Measurements from ENCODE around the gene UBALD1.

UBALD1 gene

GRCh38 chr16:4624827-4625559 lies 10.3 kb upstream of the UBALD1 start:
- peak; percentile 14; the same call in 1 of the 2 replicates for TF ChIP-seq SIN3A (IDR thresholded peaks at IDR 0.05; ENCODE audit: borderline replicate concordance, insufficient read depth, low read length)
- TF ChIP-seq POLR2AphosphoS5 (IDR thresholded peaks at IDR 0.05; ENCODE audit: low read depth, low read length): peak; percentile 46
- TF ChIP-seq TAF1 (IDR thresholded peaks at IDR 0.05; ENCODE audit: borderline replicate concordance, insufficient read depth, low read length): 0 out of 2 replicates have a peak, but pooled peaks have one; percentile 8
- TF ChIP-seq, protein P1, sequence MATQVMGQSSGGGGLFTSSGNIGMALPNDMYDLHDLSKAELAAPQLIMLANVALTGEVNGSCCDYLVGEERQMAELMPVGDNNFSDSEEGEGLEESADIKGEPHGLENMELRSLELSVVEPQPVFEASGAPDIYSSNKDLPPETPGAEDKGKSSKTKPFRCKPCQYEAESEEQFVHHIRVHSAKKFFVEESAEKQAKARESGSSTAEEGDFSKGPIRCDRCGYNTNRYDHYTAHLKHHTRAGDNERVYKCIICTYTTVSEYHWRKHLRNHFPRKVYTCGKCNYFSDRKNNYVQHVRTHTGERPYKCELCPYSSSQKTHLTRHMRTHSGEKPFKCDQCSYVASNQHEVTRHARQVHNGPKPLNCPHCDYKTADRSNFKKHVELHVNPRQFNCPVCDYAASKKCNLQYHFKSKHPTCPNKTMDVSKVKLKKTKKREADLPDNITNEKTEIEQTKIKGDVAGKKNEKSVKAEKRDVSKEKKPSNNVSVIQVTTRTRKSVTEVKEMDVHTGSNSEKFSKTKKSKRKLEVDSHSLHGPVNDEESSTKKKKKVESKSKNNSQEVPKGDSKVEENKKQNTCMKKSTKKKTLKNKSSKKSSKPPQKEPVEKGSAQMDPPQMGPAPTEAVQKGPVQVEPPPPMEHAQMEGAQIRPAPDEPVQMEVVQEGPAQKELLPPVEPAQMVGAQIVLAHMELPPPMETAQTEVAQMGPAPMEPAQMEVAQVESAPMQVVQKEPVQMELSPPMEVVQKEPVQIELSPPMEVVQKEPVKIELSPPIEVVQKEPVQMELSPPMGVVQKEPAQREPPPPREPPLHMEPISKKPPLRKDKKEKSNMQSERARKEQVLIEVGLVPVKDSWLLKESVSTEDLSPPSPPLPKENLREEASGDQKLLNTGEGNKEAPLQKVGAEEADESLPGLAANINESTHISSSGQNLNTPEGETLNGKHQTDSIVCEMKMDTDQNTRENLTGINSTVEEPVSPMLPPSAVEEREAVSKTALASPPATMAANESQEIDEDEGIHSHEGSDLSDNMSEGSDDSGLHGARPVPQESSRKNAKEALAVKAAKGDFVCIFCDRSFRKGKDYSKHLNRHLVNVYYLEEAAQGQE (IDR thresholded peaks at IDR 0.05; ENCODE audit: insufficient read depth in 1 of 2, low read depth in 2 of 2, low read length in 2 of 2): no peak
- peak; percentile 65 for TF ChIP-seq FOXP2 (optimal IDR thresholded peaks at IDR 0.05; ENCODE audit: borderline replicate concordance, extremely low read depth, extremely low read length, insufficient read depth)

GRCh38 chr16:4624015-4624826 lies 9.5 kb upstream of the UBALD1 start, which contains the start of gene MGRN1:
Gene MGRN1, plus strand, starts transcription at chr16:4624826. Its CDS starts 135 bp downstream, at chr16:4624961.
- 0 out of 2 replicates have a peak, but pooled peaks have one; percentile 34 for TF ChIP-seq POLR2AphosphoS5 (IDR thresholded peaks at IDR 0.05; ENCODE audit: low read depth, low read length)
- TF ChIP-seq TAF1 (IDR thresholded peaks at IDR 0.05; ENCODE audit: borderline replicate concordance, insufficient read depth, low read length): peak; percentile 22; the same call in 1 of the 2 replicates
- TF ChIP-seq SIN3A (IDR thresholded peaks at IDR 0.05; ENCODE audit: borderline replicate concordance, insufficient read depth, low read length): no peak
- TF ChIP-seq FOXP2 (optimal IDR thresholded peaks at IDR 0.05; ENCODE audit: borderline replicate concordance, extremely low read depth, extremely low read length, insufficient read depth): no peak
- TF ChIP-seq, protein P1 (IDR thresholded peaks at IDR 0.05; ENCODE audit: insufficient read depth in 1 of 2, low read depth in 2 of 2, low read length in 2 of 2): no peak

GRCh38 chr16:4623593-4623992 lies 8.9 kb upstream of the UBALD1 start:
- TF ChIP-seq FOXP2 (optimal IDR thresholded peaks at IDR 0.05; ENCODE audit: borderline replicate concordance, extremely low read depth, extremely low read length, insufficient read depth) (no peak), POLR2AphosphoS5 (IDR thresholded peaks at IDR 0.05; ENCODE audit: low read depth, low read length) (no peak), TAF1 (IDR thresholded peaks at IDR 0.05; ENCODE audit: borderline replicate concordance, insufficient read depth, low read length) (no peak), SIN3A (IDR thresholded peaks at IDR 0.05; ENCODE audit: borderline replicate concordance, insufficient read depth, low read length) (no peak)
- TF ChIP-seq, protein P1 (IDR thresholded peaks at IDR 0.05; ENCODE audit: insufficient read depth in 1 of 2, low read depth in 2 of 2, low read length in 2 of 2): no peak

DNA sequence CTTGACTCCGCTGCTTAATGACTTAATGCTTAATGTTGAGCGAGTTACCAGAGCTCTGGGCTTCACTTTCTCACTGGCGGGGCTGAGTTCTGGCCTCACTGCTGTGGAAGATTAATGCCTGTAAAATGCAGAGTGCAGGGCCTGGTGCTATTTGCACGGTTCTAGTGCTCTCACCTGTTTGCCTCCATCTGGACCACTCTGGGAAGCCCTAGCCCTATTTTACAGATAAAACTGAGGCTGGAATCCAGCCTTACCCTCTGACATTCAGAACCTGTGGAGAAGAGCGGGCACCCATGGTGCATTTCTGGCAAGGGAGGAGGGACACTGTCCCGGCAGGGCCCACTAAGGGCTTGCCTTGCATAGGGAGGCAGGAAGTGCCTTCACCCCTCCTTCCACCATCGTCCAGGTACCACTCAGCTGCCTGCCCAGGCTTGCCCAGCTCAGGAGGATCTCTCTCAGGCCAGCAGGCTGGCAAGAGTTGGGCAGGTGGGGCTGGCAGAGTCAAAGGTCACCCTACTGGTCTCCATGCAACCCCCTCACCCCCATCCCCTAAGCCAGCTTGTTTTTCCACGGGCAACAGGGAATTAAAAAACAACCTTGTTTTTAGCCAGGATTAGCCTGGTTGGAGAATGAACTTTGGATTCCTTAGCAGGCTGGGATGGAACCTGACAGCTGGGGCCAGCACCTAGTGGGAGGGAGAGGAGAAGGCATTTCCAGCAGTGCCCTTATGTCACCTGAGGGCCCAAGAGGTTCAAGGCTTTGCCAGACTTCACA lies 4.1 kb upstream of the UBALD1 start:
- TF ChIP-seq, protein P1 (IDR thresholded peaks at IDR 0.05; ENCODE audit: insufficient read depth in 1 of 2, low read depth in 2 of 2, low read length in 2 of 2): no peak
- TF ChIP-seq POLR2AphosphoS5 (IDR thresholded peaks at IDR 0.05; ENCODE audit: low read depth, low read length) (no peak), SIN3A (IDR thresholded peaks at IDR 0.05; ENCODE audit: borderline replicate concordance, insufficient read depth, low read length) (no peak), TAF1 (IDR thresholded peaks at IDR 0.05; ENCODE audit: borderline replicate concordance, insufficient read depth, low read length) (no peak), FOXP2 (optimal IDR thresholded peaks at IDR 0.05; ENCODE audit: borderline replicate concordance, extremely low read depth, extremely low read length, insufficient read depth) (no peak)

Measured in PFSK-1 (cell line).